Measurements from ENCODE around the gene NAGPA. TPM values are rescaled to one million over a fixed set of nuclear protein-coding genes. Genes with fewer than 3 reads are reported as not detected.

The NAGPA gene
- total and polyA plus RNA-seq, 2 experiments from 2014 or later = 6.3 to 20.7 TPM

GRCh38 chr16:5030251-5030870, 3.4 kb downstream of the NAGPA start (continued):
- TF ChIP-seq ZNF462 (CRISPR knock-in tag; IDR thresholded peaks at IDR 0.05) (no peak), ZNF114 (CRISPR knock-in tag; IDR thresholded peaks at IDR 0.05) (no peak), EZH2phosphoT487 (IDR thresholded peaks at IDR 0.05; ENCODE audit: unreplicated experiment) (no peak), NANOG (IDR thresholded peaks at IDR 0.05; ENCODE audit: borderline replicate concordance) (no peak)

- H2AFZ ChIP-seq = no peak overlapping the region
- H3K4me3 ChIP-seq = no peak overlapping the region
- peaks cover 6% of the 10 kb centered on the region for H3K27me3 ChIP-seq (ENCODE audit: insufficient read depth)
- H3K36me3 ChIP-seq (ENCODE audit: insufficient read depth) = no peaks in the 10 kb centered on the region
- Mint-ChIP-seq H3K36me3 (ENCODE audit: low read depth) (no peaks in the 10 kb centered on the region; the same call in 2 of the 3 replicates), H3K27me3 (ENCODE audit: insufficient read depth, low read depth, poor library complexity) (peaks cover 18% of the 10 kb centered on the region), H3K4me3 (no peak overlapping the region), H3K9me3 (no peaks in the 10 kb centered on the region), H3K4me1 (peaks cover 14% of the 10 kb centered on the region), H3K27ac (no peak overlapping the region)
- peaks cover 5% of the 10 kb centered on the region; the same call in 1 of the 2 replicates for H3K4me1 ChIP-seq (ENCODE audit: insufficient read depth)
- no peaks in the 10 kb centered on the region for H3K9me2 ChIP-seq (ENCODE audit: insufficient read depth)
- H3F3A ChIP-seq (replicated peaks; ENCODE audit: low read depth) = no peaks in the 10 kb centered on the region
- TF ChIP-seq ZNF331 (CRISPR knock-in tag; IDR thresholded peaks at IDR 0.05; ENCODE audit: low read depth) = no peak
- TF ChIP-seq CREB1 (CRISPR knock-in tag; IDR thresholded peaks at IDR 0.05; ENCODE audit: low read depth) = no peak
- TF ChIP-seq JUNB (IDR thresholded peaks at IDR 0.05; ENCODE audit: unreplicated experiment) = no peak
- TF ChIP-seq EZH2 (IDR thresholded peaks at IDR 0.05; ENCODE audit: low read depth, unreplicated experiment) = no peak
- TF ChIP-seq ZNF462 (CRISPR knock-in tag; IDR thresholded peaks at IDR 0.05) = no peak
- H4K20me1 ChIP-seq (replicated peaks; ENCODE audit: insufficient read depth) = no peaks in the 10 kb centered on the region
- no peak overlapping the region for H3K4me2 ChIP-seq
- no peaks in the 10 kb centered on the region; the same call in 1 of the 2 replicates for H3K79me2 ChIP-seq (replicated peaks; ENCODE audit: insufficient read depth)
- ATAC-seq (no peak), DNase-seq (ENCODE audit: low spot score) (no peak)
- H3K27ac ChIP-seq (ENCODE audit: low read depth) = no peak overlapping the region
Measured at GRCh38 chr16:5028950-5029475, 4.7 kb downstream of the NAGPA start.
